Coronary artery (tissue), 2 donors: ENCODE measurements around the gene BTBD17.

ENCODE experiments used
- DNase-seq: peaks from one replicate; pipeline ENCODE4 v3.0.0-alpha.2; 2017; ENCODE audit warnings: low spot score
- H3K27ac ChIP-seq, 2 donors: fragments of 200-600 bp; sonication (generic); one replicate each; pipeline ENCODE4 v1.5.1; 2016 to 2019
- H3K4me3 ChIP-seq: fragments of 200-600 bp; sonication (generic); 2 replicates; pipeline ENCODE4 v1.5.1; 2016; ENCODE audit warnings: mild to moderate bottlenecking, moderate library complexity
- TF ChIP-seq, protein P1 (sequence below): fragments of 200-600 bp; sonication (generic); IDR thresholded peaks from one replicate; pipeline ENCODE4 v1.5.1; 2019; ENCODE audit warnings: antibody characterized with exemption

The BTBD17 gene

DNA sequence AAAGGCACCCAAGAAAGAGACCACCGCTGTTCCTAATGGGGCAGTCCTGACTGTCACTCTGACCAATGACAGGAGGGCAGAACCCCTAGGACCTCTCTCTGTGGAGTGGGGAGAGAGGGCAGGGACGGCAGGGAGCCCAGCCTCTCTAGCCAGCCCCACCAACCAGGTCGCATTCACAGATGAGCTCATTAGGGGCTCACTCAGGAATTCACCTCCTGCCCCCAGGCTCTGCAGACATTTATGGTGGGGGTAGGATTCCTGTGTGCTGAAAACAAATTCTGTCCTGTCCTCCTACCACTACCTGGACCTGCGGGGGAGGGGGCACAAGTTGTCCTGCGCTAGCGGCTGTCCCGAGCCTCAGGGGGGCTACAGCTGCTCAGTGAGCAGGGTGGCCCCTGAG lies 42.5 kb upstream of the BTBD17 start:
- Histone ChIP-seq H3K4me3 (no peak overlapping the region), H3K27ac (no peak overlapping the region)
- TF ChIP-seq, protein P1, sequence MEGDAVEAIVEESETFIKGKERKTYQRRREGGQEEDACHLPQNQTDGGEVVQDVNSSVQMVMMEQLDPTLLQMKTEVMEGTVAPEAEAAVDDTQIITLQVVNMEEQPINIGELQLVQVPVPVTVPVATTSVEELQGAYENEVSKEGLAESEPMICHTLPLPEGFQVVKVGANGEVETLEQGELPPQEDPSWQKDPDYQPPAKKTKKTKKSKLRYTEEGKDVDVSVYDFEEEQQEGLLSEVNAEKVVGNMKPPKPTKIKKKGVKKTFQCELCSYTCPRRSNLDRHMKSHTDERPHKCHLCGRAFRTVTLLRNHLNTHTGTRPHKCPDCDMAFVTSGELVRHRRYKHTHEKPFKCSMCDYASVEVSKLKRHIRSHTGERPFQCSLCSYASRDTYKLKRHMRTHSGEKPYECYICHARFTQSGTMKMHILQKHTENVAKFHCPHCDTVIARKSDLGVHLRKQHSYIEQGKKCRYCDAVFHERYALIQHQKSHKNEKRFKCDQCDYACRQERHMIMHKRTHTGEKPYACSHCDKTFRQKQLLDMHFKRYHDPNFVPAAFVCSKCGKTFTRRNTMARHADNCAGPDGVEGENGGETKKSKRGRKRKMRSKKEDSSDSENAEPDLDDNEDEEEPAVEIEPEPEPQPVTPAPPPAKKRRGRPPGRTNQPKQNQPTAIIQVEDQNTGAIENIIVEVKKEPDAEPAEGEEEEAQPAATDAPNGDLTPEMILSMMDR = no peak
- no peak for DNase-seq

DNA sequence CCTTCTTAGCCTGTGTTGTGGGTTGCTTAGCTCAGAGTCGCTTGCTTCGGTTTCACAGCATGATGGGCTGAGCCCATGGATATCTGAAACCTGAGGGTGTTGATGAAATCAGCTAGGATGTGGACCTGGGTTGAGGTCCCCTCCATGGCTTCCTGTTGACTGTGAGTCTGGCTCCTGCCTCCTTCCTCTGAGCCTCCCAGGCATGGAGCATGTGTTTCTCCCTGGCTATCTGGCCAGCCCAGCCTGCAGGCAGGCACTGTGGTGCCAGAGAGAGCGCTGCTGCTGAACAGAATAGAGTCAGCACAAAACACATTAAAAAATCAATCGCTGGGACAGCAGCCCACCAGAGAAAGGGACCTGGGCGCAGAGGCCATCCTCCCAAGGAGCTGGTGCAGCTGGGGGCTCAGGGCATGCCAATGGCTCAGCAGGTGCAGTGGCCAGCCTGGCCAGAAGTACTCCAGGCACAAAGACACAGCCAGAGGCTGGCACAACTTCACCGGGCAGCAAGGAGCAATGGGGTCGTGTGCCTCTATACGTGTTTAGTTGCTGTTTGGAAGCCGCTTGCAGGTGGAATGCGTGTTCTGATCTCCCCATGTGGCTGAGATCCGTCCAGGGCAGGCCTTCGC lies 42.0 kb upstream of the BTBD17 start:
- H3K4me3 ChIP-seq = no peak overlapping the region
- TF ChIP-seq, protein P1 = no peak
- DNase-seq = no peak
- H3K27ac ChIP-seq = no peak overlapping the region

DNA sequence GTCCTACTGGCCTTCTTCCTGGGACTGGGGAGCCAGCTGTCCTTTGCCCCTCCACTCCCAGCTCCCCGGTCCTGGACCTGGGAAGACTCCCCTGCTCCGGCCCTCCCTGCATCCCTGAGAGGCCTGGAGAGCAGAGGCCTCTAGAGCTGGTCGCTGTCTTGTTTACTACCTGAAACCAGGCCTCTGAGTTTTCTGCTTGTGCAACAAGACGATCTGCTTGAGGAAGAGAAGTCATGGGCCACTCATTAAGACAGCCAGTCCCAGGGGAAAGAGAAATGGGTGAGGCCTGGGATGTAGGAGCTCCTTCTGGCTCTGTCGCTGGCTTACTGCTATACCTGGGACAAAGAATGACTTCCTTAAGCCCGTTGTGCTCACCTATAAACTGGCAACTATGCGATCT lies 40.4 kb upstream of the BTBD17 start:
- DNase-seq = no peak
- Histone ChIP-seq H3K27ac (no peak overlapping the region), H3K4me3 (no peak overlapping the region)
- TF ChIP-seq, protein P1 = no peak

DNA sequence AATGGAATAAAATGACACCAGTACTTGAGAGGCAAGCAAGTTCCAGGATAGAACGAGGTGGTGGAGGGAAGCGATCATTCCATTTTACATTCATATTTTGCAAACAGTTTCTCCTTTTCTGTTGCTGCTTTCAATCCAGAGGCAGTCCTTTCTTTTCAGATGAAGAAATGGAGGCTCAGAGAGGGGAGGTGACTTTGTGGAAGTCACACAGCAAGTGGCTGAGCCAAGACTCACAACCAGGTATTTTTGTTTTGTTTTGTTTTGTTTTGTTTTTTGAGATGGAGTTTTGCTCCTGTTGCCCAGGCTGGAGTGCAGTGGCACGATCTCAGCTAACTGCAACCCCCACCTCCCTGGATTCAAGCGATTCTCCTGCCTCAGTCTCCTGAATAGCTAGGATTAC lies 34.9 kb upstream of the BTBD17 start:
- no peak overlapping the region for H3K4me3 ChIP-seq
- no peak overlapping the region for H3K27ac ChIP-seq
- DNase-seq = no peak
- TF ChIP-seq, protein P1 = no peak

DNA sequence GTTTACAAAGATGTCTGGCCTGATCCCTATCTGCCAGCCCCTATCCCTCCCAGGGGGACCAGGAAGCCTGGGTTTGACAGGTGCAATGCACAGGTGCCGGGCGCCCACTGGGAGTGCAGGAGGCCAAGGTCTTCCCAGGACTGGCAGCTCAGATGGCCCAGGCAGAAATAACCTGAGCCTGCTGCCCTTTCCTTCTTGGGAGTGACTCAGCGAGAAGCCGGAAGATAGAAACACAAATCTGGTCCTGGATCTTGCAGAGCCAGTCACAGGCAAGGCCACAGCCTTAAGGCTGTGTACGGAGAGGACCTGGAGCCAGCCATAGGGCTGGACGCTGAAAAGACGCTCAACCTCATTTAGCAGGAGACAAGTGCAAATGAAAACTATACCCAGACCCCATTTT lies 33.3 kb upstream of the BTBD17 start:
- Histone ChIP-seq H3K27ac (no peak overlapping the region), H3K4me3 (no peak overlapping the region)
- TF ChIP-seq, protein P1 = no peak
- DNase-seq = no peak

DNA sequence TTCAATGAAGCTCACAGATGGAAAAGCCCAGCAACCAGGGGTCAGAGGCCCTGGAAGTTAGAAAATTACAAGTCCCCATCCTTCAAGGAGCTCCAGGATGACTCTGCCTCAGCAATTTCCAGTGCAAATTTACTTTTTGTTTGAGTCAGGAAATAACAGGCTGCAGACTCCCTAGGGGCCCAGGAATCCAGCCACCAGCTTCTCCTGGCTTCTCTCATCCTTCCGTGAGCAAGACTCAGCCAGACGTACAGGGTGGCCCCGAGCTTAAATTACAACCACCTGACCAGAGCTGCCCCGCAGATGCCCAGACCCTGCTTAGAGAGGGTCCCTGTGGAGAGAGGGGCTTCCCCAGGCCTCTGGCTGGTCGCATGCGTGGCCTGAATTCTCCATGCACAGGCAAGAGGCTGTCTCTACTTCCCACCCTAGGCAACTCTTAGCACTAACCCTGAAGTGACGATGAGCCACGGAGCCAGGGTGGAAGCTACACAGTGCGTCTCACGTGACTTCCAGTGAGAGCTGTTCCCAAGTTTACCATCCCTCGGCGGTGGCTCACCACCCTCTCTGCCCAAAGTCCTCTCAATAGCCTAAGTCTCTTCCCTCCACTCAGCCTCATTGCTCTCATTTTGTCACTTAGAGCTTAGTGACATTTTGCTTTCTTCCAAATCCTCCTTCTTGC lies 32.7 kb upstream of the BTBD17 start:
- no peak overlapping the region for H3K4me3 ChIP-seq
- TF ChIP-seq, protein P1 = no peak
- H3K27ac ChIP-seq = no peak overlapping the region
- no peak for DNase-seq

DNA sequence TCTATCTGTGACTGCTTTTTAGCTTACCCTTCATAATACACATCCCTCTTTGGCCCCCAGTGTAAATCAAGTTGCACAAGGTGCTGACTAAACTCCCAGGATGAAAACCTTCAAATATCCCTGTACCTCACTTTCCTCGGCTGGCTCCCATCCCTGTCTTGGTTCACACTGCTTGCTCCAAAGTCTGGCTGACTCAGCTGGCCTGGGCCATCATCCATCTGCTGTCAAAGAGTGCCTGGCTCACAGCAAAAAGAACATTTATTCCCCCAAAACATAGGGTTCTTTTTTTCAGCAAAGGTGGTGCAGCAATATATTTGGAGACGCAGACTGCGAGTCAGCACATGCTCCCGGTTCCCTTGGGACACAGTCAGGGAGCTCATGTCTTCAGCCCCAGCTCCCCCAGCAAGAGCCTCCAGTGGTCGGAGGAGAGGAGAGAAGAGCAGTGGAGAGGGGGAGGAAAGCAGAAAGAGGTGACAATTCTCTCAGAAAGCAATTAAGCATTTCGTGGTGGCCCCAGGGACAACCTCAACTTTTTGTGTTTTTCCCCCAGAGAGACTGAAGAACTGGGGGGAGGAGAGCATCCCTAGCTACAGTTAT lies 31.8 kb upstream of the BTBD17 start:
- TF ChIP-seq, protein P1 = no peak
- no peak for DNase-seq
- Histone ChIP-seq H3K27ac (no peak overlapping the region), H3K4me3 (no peak overlapping the region)
